ENCODE measurements around the gene ENPP3.

ENPP3 gene

DNA sequence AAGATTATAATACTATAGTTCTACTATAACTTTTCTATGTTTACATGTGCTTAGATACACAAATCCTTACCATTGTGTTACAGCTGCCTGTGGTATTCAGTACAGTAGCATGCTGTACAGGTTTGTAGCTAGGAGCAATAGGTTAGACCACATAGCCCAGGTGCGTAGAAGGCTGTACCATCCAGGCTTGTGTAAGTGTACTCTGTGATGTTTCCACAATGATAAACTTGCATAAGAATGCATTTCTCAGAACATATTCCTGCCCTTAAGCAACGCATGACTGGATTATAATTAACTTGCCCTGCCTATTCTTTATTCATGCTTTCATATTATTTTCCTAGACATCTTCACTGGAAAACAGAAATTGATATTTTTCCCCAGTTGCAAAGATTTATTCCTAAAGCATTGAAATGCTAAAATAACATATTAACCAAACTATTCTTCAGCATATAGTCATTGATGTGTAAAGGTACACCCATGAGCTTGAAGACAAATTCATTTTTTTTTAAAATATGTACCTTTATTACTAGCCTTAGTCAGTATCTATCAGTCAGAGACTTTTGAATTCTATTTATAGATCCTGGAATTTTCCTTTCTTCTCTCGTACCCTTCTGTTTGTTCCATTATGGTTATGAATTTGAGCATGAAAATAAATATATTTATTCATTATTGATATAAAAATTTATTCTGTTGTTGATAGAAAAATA lies 80.9 kb downstream of the ENPP3 start:
- peaks cover 2% of the 10 kb centered on the region for H3K36me3 Mint-ChIP-seq (ENCODE audit: low read depth)
- no peaks in the 10 kb centered on the region for H3K4me1 Mint-ChIP-seq (ENCODE audit: low read depth)
- no peak overlapping the region for H3K4me3 Mint-ChIP-seq
- no peak overlapping the region for H3K27ac Mint-ChIP-seq
- H3K9me3 Mint-ChIP-seq, result no peaks in the 10 kb centered on the region
- DNase-seq (ENCODE audit: low spot score), result no peak
- H3K27me3 Mint-ChIP-seq (ENCODE audit: low read depth), result no peaks in the 10 kb centered on the region

DNA sequence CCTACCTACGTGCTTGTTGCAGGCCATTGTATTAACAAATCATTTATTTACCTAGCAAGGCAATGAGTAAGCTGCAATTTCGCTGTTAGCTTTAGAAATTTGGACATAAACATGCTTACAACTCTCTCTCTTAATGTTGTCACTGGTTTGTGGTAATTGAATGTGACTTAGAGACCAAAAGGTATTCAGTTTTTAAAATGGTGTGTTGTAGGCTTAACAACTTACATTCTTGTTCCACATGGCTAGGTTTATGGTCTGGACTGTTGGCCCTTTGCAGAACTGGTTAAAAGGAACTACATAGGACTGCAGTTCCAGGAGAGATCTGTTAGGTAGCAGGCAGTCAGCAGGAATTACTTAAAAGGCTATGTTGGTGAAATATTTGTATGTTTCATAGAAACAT lies 84.1 kb downstream of the ENPP3 start:
- H3K4me3 Mint-ChIP-seq, result no peak overlapping the region
- H3K36me3 Mint-ChIP-seq (ENCODE audit: low read depth), result peaks cover 3% of the 10 kb centered on the region
- H3K9me3 Mint-ChIP-seq, result no peaks in the 10 kb centered on the region
- no peak for DNase-seq (ENCODE audit: low spot score)
- no peak overlapping the region for H3K27ac Mint-ChIP-seq
- H3K4me1 Mint-ChIP-seq (ENCODE audit: low read depth), result peaks cover 8% of the 10 kb centered on the region
- H3K27me3 Mint-ChIP-seq (ENCODE audit: low read depth), result no peaks in the 10 kb centered on the region

DNA sequence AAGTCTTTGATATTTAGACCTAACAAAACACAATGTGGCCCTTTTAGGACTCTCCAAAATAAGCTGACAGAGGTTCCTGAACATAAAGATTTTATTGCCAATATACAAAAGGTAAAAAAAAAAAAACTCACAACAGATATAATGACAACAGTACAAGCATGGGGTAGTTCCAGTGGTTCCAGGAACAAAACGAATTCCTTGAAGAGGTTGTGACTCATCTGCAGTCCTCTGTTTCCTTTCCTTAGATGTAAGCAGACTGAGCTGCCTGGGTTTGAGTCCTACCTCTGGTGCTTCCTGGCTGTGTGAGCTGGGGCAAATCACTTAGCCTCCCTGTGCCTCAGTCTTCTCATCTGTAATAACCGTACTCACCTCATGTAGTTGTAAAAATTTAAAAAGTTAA lies 87.0 kb downstream of the ENPP3 start:
- Mint-ChIP-seq H3K9me3 (peaks cover 4% of the 10 kb centered on the region), H3K4me1 (ENCODE audit: low read depth) (peaks cover 12% of the 10 kb centered on the region), H3K36me3 (ENCODE audit: low read depth) (peaks cover 9% of the 10 kb centered on the region), H3K27ac (no peak overlapping the region), H3K27me3 (ENCODE audit: low read depth) (no peaks in the 10 kb centered on the region), H3K4me3 (no peak overlapping the region)
- DNase-seq (ENCODE audit: low spot score), result no peak

DNA sequence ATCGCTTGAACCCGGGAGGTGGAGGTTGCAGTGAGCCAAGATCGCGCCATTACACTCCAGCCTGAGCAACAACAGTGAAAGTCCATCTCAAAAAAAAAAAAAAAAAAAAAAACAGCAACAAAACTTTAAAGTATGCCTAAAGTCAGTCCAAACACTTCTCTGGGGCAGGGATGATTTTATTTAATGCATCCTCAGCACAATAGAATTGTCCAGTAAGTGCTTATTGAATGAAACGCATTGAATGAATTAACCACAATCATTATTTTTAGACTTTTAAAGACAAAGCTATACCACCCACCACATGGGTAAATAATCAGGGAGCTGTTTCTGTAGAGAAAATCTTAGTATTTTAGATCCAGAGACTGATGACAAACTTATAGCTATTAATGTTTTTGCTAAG lies 90.4 kb downstream of the ENPP3 start:
- no peak overlapping the region for H3K4me3 Mint-ChIP-seq
- peaks cover 12% of the 10 kb centered on the region for H3K36me3 Mint-ChIP-seq (ENCODE audit: low read depth)
- H3K27me3 Mint-ChIP-seq (ENCODE audit: low read depth), result no peaks in the 10 kb centered on the region
- no peak overlapping the region for H3K27ac Mint-ChIP-seq
- H3K9me3 Mint-ChIP-seq, result peaks cover 4% of the 10 kb centered on the region
- no peak for DNase-seq (ENCODE audit: low spot score)
- peaks cover 12% of the 10 kb centered on the region for H3K4me1 Mint-ChIP-seq (ENCODE audit: low read depth)

DNA sequence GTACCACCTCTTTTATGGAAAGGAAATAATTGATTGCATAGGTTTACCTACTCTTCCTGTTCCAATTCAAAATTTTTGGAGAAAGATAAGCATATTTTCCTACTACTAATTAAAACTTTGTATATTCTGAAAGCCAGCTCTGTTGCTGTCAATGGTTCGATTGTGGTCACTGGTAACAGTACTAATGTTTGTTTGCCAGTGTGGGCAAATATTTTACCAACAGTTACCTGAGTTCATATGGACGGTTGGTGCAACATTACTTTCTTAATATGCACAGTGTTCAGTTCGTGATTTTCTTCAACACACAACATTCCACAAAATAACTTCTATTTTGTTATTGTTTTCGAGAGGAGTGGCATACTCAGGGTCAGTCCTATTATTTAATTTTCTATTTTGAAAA lies 90.8 kb downstream of the ENPP3 start:
- Mint-ChIP-seq H3K27me3 (ENCODE audit: low read depth) (no peaks in the 10 kb centered on the region), H3K36me3 (ENCODE audit: low read depth) (peaks cover 12% of the 10 kb centered on the region), H3K4me1 (ENCODE audit: low read depth) (peaks cover 12% of the 10 kb centered on the region), H3K9me3 (peaks cover 4% of the 10 kb centered on the region), H3K4me3 (no peak overlapping the region), H3K27ac (no peak overlapping the region)
- no peak for DNase-seq (ENCODE audit: low spot score)

DNA sequence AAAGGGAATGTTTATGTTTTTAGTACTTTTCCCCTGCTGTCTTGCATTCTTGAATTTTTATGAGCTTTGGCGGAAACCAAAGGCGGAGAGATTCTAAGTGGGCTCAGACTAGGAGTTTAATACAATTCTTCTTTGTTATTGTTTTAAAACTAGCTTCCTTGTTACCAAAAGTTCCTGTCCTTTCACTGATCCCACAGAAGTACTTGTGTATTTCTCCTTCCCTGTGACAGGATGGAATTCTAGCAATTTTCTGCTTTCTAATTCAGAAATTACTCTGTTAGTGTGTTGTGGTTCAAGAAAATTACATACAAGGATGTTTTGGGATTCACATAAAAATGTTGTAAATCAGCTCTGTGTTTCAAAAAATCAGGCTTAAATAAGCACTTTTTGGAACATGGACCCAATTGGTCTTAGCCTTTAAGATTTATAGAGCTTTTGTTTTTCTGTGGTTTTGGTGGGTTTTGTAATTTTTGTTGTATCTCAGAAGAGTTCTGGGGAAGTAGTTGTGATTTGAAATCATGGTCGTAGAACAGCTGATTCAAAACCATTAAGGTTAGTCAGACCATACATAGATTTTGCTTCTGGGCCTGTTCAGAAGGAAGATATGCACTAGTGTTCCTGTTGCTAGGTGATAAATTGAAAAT lies 91.3 kb downstream of the ENPP3 start:
- no peaks in the 10 kb centered on the region for H3K27me3 Mint-ChIP-seq (ENCODE audit: low read depth)
- no peak for DNase-seq (ENCODE audit: low spot score)
- H3K4me3 Mint-ChIP-seq, result no peak overlapping the region
- peaks cover 12% of the 10 kb centered on the region for H3K36me3 Mint-ChIP-seq (ENCODE audit: low read depth)
- peaks cover 14% of the 10 kb centered on the region for H3K4me1 Mint-ChIP-seq (ENCODE audit: low read depth)
- no peak overlapping the region for H3K27ac Mint-ChIP-seq
- H3K9me3 Mint-ChIP-seq, result peaks cover 4% of the 10 kb centered on the region

DNA sequence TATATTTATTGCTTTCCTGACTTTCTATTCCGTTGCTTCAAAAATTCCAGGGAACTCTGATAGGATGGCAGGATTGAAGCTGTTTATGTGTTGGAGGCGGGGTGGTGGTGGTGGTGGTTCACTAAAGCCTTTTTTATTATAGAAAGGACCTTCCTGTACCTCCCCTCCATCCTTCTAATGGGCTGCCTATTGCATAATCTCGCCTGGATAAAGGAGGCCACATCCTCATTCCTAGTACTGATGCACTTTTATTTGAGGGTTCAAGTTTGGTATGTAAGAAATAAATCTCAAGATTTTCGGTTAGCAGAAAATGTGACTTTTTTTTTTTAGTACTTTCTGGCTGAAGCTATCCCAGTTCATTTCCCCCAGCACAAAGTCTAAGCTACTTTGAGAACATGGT lies 92.4 kb downstream of the ENPP3 start:
- no peak overlapping the region for H3K27ac Mint-ChIP-seq
- no peaks in the 10 kb centered on the region for H3K27me3 Mint-ChIP-seq (ENCODE audit: low read depth)
- peaks cover 6% of the 10 kb centered on the region for H3K4me1 Mint-ChIP-seq (ENCODE audit: low read depth)
- H3K4me3 Mint-ChIP-seq, result no peak overlapping the region
- peaks cover 14% of the 10 kb centered on the region for H3K36me3 Mint-ChIP-seq (ENCODE audit: low read depth)
- peaks cover 4% of the 10 kb centered on the region for H3K9me3 Mint-ChIP-seq
- no peak for DNase-seq (ENCODE audit: low spot score)

DNA sequence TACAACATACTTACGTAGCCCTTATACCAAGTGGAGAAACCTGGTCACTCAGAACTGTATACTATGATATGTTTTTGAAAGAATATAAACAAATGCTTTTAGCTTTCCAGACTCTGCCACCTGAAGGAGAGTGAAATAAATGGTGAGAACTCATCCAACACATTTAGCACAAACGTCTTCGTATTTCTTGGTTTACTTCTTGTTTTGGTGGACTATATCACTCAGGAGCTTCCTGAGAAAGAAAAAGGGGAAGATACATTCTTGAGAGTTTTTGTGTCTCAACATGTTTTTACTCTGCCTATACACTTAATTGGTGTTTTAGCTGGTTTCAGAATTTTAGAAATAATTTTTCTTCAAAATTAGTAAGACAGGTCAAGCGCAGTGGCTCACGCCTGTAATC lies 93.2 kb downstream of the ENPP3 start:
- Mint-ChIP-seq H3K9me3 (peaks cover 4% of the 10 kb centered on the region), H3K4me3 (no peak overlapping the region), H3K27ac (no peak overlapping the region), H3K4me1 (ENCODE audit: low read depth) (peaks cover 6% of the 10 kb centered on the region), H3K27me3 (ENCODE audit: low read depth) (no peaks in the 10 kb centered on the region), H3K36me3 (ENCODE audit: low read depth) (peaks cover 14% of the 10 kb centered on the region)
- DNase-seq (ENCODE audit: low spot score), result no peak

DNA sequence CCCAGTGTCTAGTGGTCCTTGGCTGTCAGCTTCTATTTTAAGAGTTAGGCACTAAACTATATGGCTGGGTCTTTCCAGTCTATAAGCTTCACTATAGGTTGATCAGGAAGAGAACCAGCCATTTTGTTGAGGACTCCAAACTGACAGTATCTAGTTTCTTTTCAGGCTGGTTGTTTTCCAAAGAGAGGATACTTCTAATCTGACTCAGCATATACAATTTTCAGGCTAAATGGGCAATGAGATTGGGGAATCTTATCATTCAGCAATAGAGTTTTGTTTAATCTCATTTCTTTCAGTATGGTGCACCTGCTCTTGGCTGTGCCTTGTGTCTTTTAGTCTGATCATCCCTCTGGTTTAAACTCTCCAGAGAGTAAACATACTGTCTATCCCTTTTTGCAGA lies 94.1 kb downstream of the ENPP3 start:
- H3K27ac Mint-ChIP-seq, result no peak overlapping the region
- peaks cover 4% of the 10 kb centered on the region for H3K9me3 Mint-ChIP-seq
- H3K4me3 Mint-ChIP-seq, result no peak overlapping the region
- peaks cover 6% of the 10 kb centered on the region for H3K4me1 Mint-ChIP-seq (ENCODE audit: low read depth)
- H3K27me3 Mint-ChIP-seq (ENCODE audit: low read depth), result no peaks in the 10 kb centered on the region
- no peak for DNase-seq (ENCODE audit: low spot score)
- H3K36me3 Mint-ChIP-seq (ENCODE audit: low read depth), result peaks cover 12% of the 10 kb centered on the region

DNA sequence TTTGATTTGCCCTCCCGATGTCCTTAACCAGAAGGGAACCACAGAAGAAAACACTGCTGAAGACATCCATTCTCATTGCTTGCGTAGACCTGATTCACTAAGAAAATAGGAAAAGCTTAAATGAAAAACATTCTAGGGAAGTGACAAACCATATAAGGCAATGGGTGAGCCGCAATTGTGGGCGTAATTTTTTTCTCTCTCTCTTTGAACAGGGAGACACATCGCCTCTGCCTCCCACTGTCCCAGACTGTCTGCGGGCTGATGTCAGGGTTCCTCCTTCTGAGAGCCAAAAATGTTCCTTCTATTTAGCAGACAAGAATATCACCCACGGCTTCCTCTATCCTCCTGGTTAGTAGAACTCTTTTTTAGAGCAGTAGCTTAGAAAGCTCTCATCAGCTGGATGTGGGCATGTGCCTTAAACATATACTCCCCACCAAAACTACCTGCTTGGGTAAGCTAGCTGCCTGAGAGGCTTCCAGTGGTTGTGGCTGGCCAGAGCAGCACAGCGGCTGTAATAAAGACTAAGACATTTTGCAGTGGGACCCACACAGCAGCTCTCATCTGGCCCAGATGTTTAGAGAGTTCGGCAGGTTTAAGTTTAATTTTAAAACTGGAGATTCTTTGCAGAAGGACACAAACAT lies 96.4 kb downstream of the ENPP3 start:
- no peak for DNase-seq (ENCODE audit: low spot score)
- no peak overlapping the region for H3K4me3 Mint-ChIP-seq
- no peaks in the 10 kb centered on the region for H3K9me3 Mint-ChIP-seq
- H3K4me1 Mint-ChIP-seq (ENCODE audit: low read depth), result peaks cover 5% of the 10 kb centered on the region
- no peaks in the 10 kb centered on the region for H3K27me3 Mint-ChIP-seq (ENCODE audit: low read depth)
- H3K36me3 Mint-ChIP-seq (ENCODE audit: low read depth), result peaks cover 7% of the 10 kb centered on the region
- H3K27ac Mint-ChIP-seq, result no peak overlapping the region

DNA sequence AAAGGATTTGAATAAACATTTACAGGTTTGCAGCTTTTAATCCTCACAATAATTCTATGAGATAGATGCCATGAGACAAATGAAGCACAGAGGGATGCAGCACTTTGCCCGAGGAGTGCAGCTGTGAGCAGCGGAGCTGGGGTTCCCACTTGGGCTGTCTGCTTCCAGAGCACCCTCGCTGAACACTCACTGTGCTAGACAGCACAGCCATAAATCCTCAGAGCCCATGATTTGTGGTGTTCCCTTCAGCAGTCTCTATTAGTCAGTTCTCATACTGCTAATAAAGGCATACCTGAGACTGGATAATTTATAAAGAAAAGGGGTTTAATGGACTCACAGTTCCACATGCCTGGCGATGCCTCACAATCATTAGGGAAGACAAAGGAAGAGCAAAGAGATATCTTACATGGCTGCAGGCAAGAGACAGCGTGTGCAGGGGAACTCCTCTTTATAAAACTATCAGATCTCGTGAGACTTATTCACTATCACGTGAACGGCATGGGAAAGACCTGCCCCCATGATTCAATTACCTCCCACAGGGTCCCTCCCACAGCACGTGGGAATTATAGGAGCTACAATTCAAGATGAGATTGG lies 99.0 kb downstream of the ENPP3 start:
- H3K9me3 Mint-ChIP-seq, result no peaks in the 10 kb centered on the region
- peaks cover 2% of the 10 kb centered on the region for H3K36me3 Mint-ChIP-seq (ENCODE audit: low read depth)
- no peak overlapping the region for H3K4me3 Mint-ChIP-seq
- no peak for DNase-seq (ENCODE audit: low spot score)
- H3K4me1 Mint-ChIP-seq (ENCODE audit: low read depth), result peaks cover 2% of the 10 kb centered on the region
- no peaks in the 10 kb centered on the region for H3K27me3 Mint-ChIP-seq (ENCODE audit: low read depth)
- H3K27ac Mint-ChIP-seq, result no peak overlapping the region

DNA sequence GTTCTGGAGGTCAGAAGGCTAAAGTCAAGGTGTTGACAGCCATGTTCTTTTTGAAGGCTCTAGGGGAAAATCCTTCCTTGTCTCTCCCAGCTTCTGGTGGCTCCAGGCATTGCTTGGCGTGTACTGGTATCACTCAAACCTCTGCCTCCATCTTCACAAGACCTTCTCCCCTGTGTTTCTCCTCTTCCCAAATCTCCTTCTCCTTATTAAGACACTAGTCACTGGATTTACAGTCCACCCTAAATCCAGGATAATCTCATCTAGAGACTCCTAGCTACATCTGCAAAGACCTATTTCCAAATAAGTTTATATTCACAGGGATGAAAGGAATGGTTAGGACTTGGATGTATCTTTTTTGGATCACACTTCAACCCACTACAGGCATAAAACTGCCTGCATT lies 99.7 kb downstream of the ENPP3 start:
- Mint-ChIP-seq H3K27ac (no peak overlapping the region), H3K9me3 (no peaks in the 10 kb centered on the region), H3K36me3 (ENCODE audit: low read depth) (peaks cover 2% of the 10 kb centered on the region), H3K4me1 (ENCODE audit: low read depth) (peaks cover 2% of the 10 kb centered on the region), H3K4me3 (no peak overlapping the region), H3K27me3 (ENCODE audit: low read depth) (no peaks in the 10 kb centered on the region)
- no peak for DNase-seq (ENCODE audit: low spot score)

DNA sequence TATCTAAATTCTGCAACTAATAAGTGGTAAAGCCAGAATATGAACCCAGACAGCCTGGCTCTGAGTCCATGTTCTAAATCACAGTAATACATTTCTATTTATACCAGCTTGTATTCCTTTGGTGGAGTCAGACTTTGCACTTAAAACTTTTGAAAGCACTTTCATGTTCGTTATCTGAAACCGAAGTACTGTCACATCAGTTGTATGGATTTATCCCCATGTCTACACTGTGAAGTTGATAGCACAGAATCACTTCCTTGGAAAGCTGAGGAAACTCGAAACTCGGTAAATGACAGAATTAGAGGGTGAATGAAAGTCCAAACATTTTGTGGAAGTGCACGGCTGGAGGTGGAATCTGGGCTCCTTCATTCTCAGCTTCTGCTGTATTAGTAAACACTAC lies 102.0 kb downstream of the ENPP3 start:
- Mint-ChIP-seq H3K9me3 (no peaks in the 10 kb centered on the region), H3K4me3 (no peak overlapping the region), H3K36me3 (ENCODE audit: low read depth) (no peaks in the 10 kb centered on the region), H3K27me3 (ENCODE audit: low read depth) (no peaks in the 10 kb centered on the region), H3K27ac (no peak overlapping the region), H3K4me1 (ENCODE audit: low read depth) (no peaks in the 10 kb centered on the region)
- no peak for DNase-seq (ENCODE audit: low spot score)

DNA sequence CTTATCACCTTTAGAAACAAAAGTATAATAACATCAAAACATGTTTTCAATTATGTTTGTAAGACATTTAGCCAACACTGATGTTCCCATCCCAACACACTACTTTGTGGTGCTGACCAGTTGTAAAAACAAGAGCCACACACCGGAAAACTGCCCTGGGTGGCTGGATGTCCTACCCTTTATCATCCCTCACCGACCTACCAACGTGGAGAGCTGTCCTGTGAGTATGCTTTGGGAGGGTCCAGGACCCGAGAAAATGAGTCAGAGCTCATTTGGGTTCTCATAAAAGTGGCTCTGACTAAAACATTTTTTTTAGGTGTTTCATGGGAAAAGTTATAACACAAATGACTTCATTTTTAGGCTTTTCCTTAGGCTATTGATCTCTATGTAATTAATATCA lies 103.1 kb downstream of the ENPP3 start:
- Mint-ChIP-seq H3K9me3 (no peaks in the 10 kb centered on the region), H3K27me3 (ENCODE audit: low read depth) (no peaks in the 10 kb centered on the region), H3K4me1 (ENCODE audit: low read depth) (no peaks in the 10 kb centered on the region), H3K27ac (no peak overlapping the region), H3K36me3 (ENCODE audit: low read depth) (no peaks in the 10 kb centered on the region), H3K4me3 (no peak overlapping the region)
- no peak for DNase-seq (ENCODE audit: low spot score)
